Osteocyte (in vitro differentiated cells): ENCODE measurements around the gene CAMK1D. TPM values are rescaled to one million over a fixed set of nuclear protein-coding genes. Genes with fewer than 3 reads are reported as not detected.

Experiments
- DNase-seq: peaks from one replicate; pipeline ENCODE4 v3.0.0; 2021; ENCODE audit warnings: mixed read lengths; ENCODE audit not compliant: unreplicated experiment; ENCODE audit errors: extremely low spot score
- H3K27ac Mint-ChIP-seq: one replicate; pipeline ENCODE4 v1.8.0; 2021; ENCODE audit warnings: mild to moderate bottlenecking, mixed read lengths; ENCODE audit not compliant: unreplicated experiment
- H3K27me3 Mint-ChIP-seq: one replicate; pipeline ENCODE4 v1.8.0; 2021; ENCODE audit warnings: mixed read lengths; ENCODE audit not compliant: unreplicated experiment
- H3K36me3 Mint-ChIP-seq: one replicate; pipeline ENCODE4 v1.8.0; 2021; ENCODE audit warnings: mixed read lengths; ENCODE audit not compliant: unreplicated experiment
- H3K4me1 Mint-ChIP-seq: one replicate; pipeline ENCODE4 v1.8.0; 2021; ENCODE audit warnings: mixed read lengths; ENCODE audit not compliant: unreplicated experiment
- H3K4me3 Mint-ChIP-seq: one replicate; pipeline ENCODE4 v1.8.0; 2021; ENCODE audit warnings: mild to moderate bottlenecking, moderate library complexity, mixed read lengths; ENCODE audit not compliant: unreplicated experiment
- H3K9me3 Mint-ChIP-seq: one replicate; pipeline ENCODE4 v1.8.0; 2021; ENCODE audit warnings: mixed read lengths; ENCODE audit not compliant: unreplicated experiment
- total RNA-seq: library from RNA; stranded (reverse); gene quantifications from 2 replicates; pipeline ENCODE4 v1.2.1, GENCODE V29; 2021
- TF ChIP-seq, protein P1 (sequence below): fragments of 200-600 bp; sonication (generic); IDR thresholded peaks from 2 replicates; pipeline ENCODE4 v1.5.0; 2021; ENCODE audit warnings: antibody characterized with exemption, mild to moderate bottlenecking, moderate library complexity

Gene CAMK1D
- total RNA-seq, 1 donor from 2014 or later, result 13.7 TPM

DNA sequence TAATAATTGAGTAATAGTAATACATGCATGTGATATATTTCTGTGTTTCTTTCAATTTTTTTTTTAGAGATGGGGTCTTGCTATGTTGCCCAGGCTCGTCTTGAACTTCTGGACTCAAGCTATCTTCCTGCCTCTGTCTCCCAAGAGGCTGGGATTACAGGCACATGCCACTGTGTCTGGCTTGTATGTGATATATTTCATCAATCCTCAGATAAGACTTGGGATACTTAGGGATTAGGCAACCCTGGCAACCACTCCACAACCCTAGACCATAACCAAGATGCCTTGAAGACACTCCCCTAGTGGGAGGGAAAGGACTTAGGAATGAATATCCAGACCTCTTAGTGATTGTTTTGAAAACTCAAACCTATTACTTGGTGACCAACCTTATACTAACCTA lies 497.4 kb downstream of the CAMK1D start:
- DNase-seq, result no peak
- no peaks in the 10 kb centered on the region for H3K36me3 Mint-ChIP-seq

DNA sequence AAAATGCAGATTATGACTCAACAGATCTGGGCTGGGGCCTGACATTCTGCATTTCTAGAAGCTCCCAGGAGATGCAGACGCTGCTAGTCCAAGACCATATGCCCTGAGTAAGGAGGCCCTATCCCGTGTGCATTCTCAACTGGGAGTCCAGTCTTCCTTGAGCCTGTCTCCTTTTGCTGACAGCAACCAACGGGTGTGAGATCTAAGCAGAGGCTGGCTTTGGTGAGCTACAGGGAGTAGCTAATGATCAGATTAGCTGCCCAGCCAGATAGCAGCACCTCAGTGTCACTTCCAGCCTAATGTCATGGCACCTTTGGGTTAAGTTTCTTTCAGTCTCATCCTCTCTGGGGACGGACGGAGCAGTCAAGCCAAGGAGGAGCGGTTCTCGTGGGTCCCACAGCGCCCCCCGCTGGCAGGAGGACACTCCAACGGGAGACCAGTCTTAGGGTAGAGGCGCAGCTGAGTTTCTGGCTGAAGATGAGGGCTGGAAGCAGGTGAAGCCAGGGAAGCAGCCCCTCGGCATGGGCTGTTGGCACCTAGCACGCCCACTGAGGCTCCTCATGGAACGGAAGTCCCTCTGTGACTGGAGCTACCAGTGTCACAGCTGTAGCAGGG lies 498.1 kb downstream of the CAMK1D start:
- no peaks in the 10 kb centered on the region for H3K27me3 Mint-ChIP-seq
- DNase-seq, result no peak
- no peaks in the 10 kb centered on the region for H3K9me3 Mint-ChIP-seq
- no peak overlapping the region for H3K27ac Mint-ChIP-seq
- TF ChIP-seq, protein P1, sequence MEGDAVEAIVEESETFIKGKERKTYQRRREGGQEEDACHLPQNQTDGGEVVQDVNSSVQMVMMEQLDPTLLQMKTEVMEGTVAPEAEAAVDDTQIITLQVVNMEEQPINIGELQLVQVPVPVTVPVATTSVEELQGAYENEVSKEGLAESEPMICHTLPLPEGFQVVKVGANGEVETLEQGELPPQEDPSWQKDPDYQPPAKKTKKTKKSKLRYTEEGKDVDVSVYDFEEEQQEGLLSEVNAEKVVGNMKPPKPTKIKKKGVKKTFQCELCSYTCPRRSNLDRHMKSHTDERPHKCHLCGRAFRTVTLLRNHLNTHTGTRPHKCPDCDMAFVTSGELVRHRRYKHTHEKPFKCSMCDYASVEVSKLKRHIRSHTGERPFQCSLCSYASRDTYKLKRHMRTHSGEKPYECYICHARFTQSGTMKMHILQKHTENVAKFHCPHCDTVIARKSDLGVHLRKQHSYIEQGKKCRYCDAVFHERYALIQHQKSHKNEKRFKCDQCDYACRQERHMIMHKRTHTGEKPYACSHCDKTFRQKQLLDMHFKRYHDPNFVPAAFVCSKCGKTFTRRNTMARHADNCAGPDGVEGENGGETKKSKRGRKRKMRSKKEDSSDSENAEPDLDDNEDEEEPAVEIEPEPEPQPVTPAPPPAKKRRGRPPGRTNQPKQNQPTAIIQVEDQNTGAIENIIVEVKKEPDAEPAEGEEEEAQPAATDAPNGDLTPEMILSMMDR, result peak; percentile 35
- H3K4me3 Mint-ChIP-seq, result no peak overlapping the region
- peaks cover 27% of the 10 kb centered on the region for H3K4me1 Mint-ChIP-seq
- H3K36me3 Mint-ChIP-seq, result no peaks in the 10 kb centered on the region

More for the DNA sequence above, 497.4 kb downstream of the CAMK1D start:
- Mint-ChIP-seq H3K9me3 (no peaks in the 10 kb centered on the region), H3K4me1 (peaks cover 28% of the 10 kb centered on the region), H3K4me3 (no peak overlapping the region), H3K27ac (no peak overlapping the region), H3K27me3 (no peaks in the 10 kb centered on the region)
- TF ChIP-seq, protein P1, result no peak

GRCh38 chr10:12848439-12849173 lies 499.3 kb downstream of the CAMK1D start:
- no peak for DNase-seq
- Mint-ChIP-seq H3K9me3 (no peaks in the 10 kb centered on the region), H3K36me3 (no peaks in the 10 kb centered on the region), H3K4me3 (no peak overlapping the region), H3K27ac (no peak overlapping the region), H3K27me3 (no peaks in the 10 kb centered on the region), H3K4me1 (peaks cover 26% of the 10 kb centered on the region)
- TF ChIP-seq, protein P1, result no peak

- peaks cover 3% of the 10 kb centered on the region for H3K27me3 Mint-ChIP-seq
- no peaks in the 10 kb centered on the region for H3K36me3 Mint-ChIP-seq
- H3K4me3 Mint-ChIP-seq, result no peak overlapping the region
- no peak overlapping the region for H3K27ac Mint-ChIP-seq
- H3K9me3 Mint-ChIP-seq, result no peaks in the 10 kb centered on the region
- DNase-seq, result no peak
- TF ChIP-seq, protein P1, result no peak
- H3K4me1 Mint-ChIP-seq, result peaks cover 20% of the 10 kb centered on the region
These were observed 500.2 kb downstream of the CAMK1D start for GRCh38 chr10:12849319-12850181.
